ENCODE measurements around the gene KDM3B.
"Not testable (repeated sequence)": the region's sequence is repeated elsewhere in the genome, so short reads cannot be mapped to it uniquely, and the experiment has no call there.

Gene KDM3B

DNA sequence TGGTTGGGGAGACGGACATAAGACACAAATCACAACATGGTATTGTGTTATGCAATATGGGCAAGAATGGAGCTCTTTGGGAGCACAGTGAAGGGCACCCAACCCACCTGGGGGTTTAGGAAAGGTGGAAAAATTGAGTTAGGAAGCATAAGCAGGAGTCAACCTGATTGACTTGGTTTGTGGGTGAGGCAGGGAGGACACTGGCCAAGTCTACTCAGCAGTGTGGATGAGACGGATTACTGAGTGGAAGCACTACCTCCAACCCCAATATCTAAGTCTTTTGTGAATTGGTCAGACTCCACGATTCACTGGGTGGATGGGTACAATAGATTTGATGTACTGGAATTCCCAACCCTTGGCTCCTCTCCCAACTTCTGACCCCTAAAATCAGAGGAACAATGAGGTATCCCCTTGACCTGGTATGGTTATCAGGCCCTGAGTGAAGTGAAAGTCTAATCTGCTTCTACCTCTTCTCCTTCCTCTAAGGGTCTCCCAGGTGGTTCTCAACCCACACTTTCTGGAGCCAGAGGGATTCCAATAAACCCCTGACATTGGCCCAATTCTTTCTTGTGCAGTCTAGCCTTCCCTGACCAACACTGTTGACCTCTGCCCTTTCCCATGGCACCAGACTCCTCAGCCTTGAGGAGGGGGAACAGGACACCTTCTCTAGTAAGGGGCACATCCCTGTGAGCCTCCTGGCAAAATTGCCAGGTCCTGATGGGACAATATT is 118.0 kb downstream of the KDM3B start:
- H3K4me3 ChIP-seq (replicated peaks; ENCODE audit: low read depth, low read length), result no peak overlapping the region
- TF ChIP-seq, protein P1, sequence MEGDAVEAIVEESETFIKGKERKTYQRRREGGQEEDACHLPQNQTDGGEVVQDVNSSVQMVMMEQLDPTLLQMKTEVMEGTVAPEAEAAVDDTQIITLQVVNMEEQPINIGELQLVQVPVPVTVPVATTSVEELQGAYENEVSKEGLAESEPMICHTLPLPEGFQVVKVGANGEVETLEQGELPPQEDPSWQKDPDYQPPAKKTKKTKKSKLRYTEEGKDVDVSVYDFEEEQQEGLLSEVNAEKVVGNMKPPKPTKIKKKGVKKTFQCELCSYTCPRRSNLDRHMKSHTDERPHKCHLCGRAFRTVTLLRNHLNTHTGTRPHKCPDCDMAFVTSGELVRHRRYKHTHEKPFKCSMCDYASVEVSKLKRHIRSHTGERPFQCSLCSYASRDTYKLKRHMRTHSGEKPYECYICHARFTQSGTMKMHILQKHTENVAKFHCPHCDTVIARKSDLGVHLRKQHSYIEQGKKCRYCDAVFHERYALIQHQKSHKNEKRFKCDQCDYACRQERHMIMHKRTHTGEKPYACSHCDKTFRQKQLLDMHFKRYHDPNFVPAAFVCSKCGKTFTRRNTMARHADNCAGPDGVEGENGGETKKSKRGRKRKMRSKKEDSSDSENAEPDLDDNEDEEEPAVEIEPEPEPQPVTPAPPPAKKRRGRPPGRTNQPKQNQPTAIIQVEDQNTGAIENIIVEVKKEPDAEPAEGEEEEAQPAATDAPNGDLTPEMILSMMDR (IDR thresholded peaks at IDR 0.05; ENCODE audit: low read length, missing control alignments), result no peak
- DNase-seq (ENCODE audit: low read depth), result no peak

DNA sequence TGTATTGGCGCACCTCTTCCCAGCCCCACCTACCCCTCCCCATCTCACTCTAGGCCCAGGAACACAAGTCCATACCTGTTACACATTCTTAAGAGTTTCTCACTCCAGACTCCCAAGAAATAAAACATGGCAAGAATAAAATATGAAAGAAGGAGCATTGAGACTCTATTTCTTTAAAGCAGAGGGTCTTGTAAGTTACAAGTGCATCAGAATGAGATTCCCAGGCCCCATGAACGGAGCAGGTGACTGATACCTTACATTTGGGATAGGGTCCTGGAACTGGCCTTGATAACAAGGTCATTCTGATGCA is 118.5 kb downstream of the KDM3B start:
- no peak for DNase-seq (ENCODE audit: low read depth)
- H3K4me3 ChIP-seq (replicated peaks; ENCODE audit: low read depth, low read length), result no peak overlapping the region
- TF ChIP-seq, protein P1 (IDR thresholded peaks at IDR 0.05; ENCODE audit: low read length, missing control alignments), result no peak

DNA sequence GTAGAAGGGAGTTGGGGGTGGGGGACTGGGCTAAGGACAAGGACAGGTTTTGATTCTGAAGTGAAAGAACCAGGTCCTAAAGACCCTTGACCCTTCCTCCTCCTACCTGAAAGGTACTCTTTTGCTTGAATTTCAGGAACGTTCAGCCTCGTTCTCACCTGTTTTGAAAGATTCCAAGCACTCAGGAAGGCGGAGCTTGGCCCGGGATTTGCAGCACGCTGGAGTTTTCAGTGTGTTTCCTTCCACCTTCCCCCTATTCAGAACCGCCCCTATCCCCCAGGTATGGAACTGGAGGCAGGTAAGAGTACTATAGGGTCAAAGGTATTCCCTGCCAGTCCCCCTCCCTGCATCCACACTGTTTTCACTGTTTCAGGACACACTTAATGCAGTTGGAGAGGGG is 119.9 kb downstream of the KDM3B start:
- TF ChIP-seq, protein P1 (IDR thresholded peaks at IDR 0.05; ENCODE audit: low read length, missing control alignments), result no peak
- H3K4me3 ChIP-seq (replicated peaks; ENCODE audit: low read depth, low read length), result no peak overlapping the region
- no peak for DNase-seq (ENCODE audit: low read depth)

DNA sequence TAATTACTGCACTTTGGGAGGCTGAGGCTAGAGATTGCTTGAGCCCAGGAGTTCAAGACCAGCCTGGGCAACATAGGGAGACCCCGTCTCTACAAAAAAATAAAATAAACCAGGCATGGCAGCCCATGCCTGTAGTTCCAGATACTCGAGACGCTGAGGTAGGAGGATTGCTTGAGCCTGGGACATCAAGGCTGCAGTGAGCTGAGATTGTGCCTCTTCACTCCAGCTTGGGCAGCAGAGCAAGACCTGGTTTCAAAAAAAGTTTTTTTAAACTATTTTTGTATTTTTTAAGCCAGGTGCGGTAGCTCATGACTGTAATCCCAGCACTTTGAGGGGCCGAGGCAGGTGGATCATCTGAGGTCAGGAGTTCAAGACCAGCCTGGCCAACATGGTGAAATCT is 120.7 kb downstream of the KDM3B start:
- not testable (repeated sequence) for H3K4me3 ChIP-seq (replicated peaks; ENCODE audit: low read depth, low read length); DNase-seq (ENCODE audit: low read depth)

DNA sequence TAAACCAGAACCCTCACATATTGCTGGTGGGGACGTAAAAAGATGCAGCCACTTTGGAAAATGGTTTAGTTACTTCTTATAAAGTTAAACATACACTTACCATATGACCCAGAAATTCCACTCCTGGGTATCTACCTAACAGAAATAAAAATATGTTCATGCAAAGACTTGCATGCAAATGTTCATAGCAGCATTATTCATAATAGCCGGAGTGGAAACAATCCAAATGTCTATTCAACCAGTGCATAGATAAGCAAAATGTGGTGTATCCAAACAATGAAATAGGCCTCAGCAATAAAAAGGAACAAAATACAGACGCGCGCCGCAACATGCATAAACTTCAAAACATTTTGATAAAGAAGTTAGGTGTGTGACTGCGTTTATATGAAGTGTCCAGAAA is 124.4 kb downstream of the KDM3B start:
- no peak for DNase-seq (ENCODE audit: low read depth)
- H3K4me3 ChIP-seq (replicated peaks; ENCODE audit: low read depth, low read length), result no peak overlapping the region
- TF ChIP-seq, protein P1 (IDR thresholded peaks at IDR 0.05; ENCODE audit: low read length, missing control alignments), result no peak

DNA sequence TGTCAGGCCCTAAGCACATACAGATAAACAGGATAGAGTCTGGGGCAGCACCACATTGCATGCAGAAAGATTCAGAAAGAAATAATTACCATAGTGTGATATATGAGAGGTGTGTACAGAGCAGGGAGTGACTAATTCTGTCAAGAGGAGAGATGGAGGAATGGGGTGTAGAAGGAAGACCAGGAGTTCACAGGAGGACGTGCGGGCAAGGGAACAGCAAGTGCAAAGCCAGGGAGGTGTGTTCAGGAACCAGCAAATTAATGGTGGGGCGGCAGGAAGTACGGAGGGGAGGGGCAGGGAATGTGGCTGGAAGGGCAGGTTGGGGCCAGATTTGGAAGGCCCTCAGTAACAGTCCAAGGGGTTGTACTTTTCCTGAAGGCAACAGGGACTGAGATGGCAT is 130.2 kb downstream of the KDM3B start:
- TF ChIP-seq, protein P1 (IDR thresholded peaks at IDR 0.05; ENCODE audit: low read length, missing control alignments), result no peak
- H3K4me3 ChIP-seq (replicated peaks; ENCODE audit: low read depth, low read length), result no peak overlapping the region
- DNase-seq (ENCODE audit: low read depth), result no peak
